Muscle layer of duodenum (tissue), 2 donors: ENCODE measurements around the gene CCDC90B.
"Not testable (repeated sequence)": the region's sequence is repeated elsewhere in the genome, so short reads cannot be mapped to it uniquely, and the experiment has no call there.

Source experiments
- H3K27ac ChIP-seq: one replicate; pipeline ENCODE4 v1.7.0; 2013; ENCODE audit warnings: mild to moderate bottlenecking, low read length
- H3K27me3 ChIP-seq: one replicate; pipeline ENCODE4 v1.7.0; 2013; ENCODE audit warnings: low read depth, mild to moderate bottlenecking, control low read depth, low read length
- H3K36me3 ChIP-seq, 2 donors: one replicate each; pipeline ENCODE4 v1.7.0; 2013; ENCODE audit warnings: low read length in 2 of 2, control low read depth in 1 of 2, mild to moderate bottlenecking in 1 of 2; ENCODE audit not compliant: insufficient read depth in 2 of 2, control insufficient read depth in 1 of 2
- H3K4me1 ChIP-seq, 2 donors: one replicate each; pipeline ENCODE4 v1.7.0; 2013; ENCODE audit warnings: low read length in 2 of 2, mild to moderate bottlenecking in 2 of 2, control low read depth in 1 of 2, moderate library complexity in 1 of 2; ENCODE audit not compliant: insufficient read depth in 2 of 2, control insufficient read depth in 1 of 2
- H3K4me3 ChIP-seq, 2 donors: one replicate each; pipeline ENCODE4 v1.7.0; 2013; ENCODE audit warnings: low read length in 2 of 2, low read depth in 1 of 2, mild to moderate bottlenecking in 1 of 2
- H3K9me3 ChIP-seq, 2 donors: one replicate each; pipeline ENCODE4 v1.7.0; 2013; ENCODE audit warnings: low read length in 2 of 2, control low read depth in 1 of 2, mild to moderate bottlenecking in 1 of 2; ENCODE audit not compliant: control insufficient read depth in 1 of 2
- donor health status: healthy.

The CCDC90B gene

DNA sequence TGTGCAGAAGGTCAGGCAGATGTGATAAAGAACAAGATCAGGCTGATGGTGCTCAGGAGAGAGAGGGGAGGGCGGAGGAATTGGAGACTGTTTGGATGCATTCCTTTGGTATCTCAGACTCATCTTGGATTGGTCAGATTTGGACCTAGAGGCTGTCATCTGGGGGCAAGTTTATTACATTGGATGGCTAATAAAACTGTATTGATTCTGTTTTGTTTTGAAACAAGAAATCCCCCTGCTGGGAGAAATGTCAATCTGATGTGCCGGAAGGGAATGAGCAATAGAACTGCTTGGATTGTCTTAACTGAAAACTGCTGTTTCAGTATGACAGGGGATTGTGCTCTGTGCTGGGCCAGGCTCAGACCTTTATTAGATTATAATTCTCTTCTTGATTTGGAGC is 25.5 kb upstream of the CCDC90B start:
- no peak overlapping the region for H3K4me3 ChIP-seq
- H3K27ac ChIP-seq: no peak overlapping the region
- no peaks in the 10 kb centered on the region for H3K27me3 ChIP-seq
- no peaks in the 10 kb centered on the region for H3K36me3 ChIP-seq
- H3K4me1 ChIP-seq: no peaks in the 10 kb centered on the region
- no peaks in the 10 kb centered on the region for H3K9me3 ChIP-seq

DNA sequence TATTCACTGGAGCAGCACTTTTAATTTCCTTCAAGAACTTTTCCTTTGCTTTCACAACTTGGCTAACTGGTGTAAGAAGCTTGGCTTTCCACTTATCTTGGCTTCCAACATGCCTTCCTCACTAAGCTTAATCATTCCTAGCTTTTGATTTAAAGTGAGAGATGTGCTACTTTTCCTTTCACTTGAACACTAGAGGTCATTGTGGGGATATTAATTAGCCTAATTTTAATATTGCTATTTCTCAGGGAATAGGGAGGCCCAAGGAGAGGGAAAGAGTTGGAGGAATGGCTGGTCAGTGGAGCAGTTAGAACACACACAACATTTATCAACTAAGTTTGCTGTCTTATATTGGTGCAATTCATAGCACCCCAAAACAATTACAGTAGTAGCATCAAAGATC is 24.6 kb upstream of the CCDC90B start:
- H3K36me3 ChIP-seq: no peaks in the 10 kb centered on the region
- H3K4me3 ChIP-seq: no peak overlapping the region
- H3K27me3 ChIP-seq: no peaks in the 10 kb centered on the region
- no peaks in the 10 kb centered on the region for H3K4me1 ChIP-seq
- no peak overlapping the region for H3K27ac ChIP-seq
- no peaks in the 10 kb centered on the region for H3K9me3 ChIP-seq

DNA sequence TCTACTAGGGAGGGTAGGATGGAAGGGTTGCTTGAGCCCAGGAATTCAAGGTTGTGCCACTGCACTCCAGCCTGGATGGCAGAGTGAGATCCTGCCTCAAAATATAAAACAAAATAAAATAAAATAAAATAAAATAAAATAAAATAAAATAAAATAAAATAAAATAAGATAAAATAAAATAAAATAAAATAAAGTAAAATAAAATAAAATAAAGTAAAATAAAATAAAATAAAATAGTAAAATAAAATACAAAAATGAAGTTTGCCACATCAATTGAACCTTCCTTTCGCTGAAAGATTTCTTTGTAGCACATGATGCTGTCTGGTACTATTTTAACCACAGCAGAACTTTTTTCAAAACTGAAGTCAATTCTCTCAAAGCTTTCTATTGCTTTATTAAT is 22.4 kb upstream of the CCDC90B start:
- not testable (repeated sequence) for H3K36me3 ChIP-seq, H3K9me3 ChIP-seq, H3K27ac ChIP-seq, H3K4me3 ChIP-seq, H3K4me1 ChIP-seq, H3K27me3 ChIP-seq

- Histone ChIP-seq H3K4me3 (no peak overlapping the region), H3K27ac (no peak overlapping the region), H3K36me3 (no peaks in the 10 kb centered on the region)
These were observed 20.3 kb upstream of the CCDC90B start for GRCh38 chr11:83306200-83307080.

GRCh38 chr11:83303316-83303715 is 17.1 kb upstream of the CCDC90B start:
- H3K4me1 ChIP-seq: no peaks in the 10 kb centered on the region
- H3K27ac ChIP-seq: no peak overlapping the region
- no peak overlapping the region for H3K4me3 ChIP-seq
- H3K27me3 ChIP-seq: no peaks in the 10 kb centered on the region
- no peaks in the 10 kb centered on the region for H3K36me3 ChIP-seq
- no peaks in the 10 kb centered on the region for H3K9me3 ChIP-seq

More at GRCh38 chr11:83306200-83307080, 20.3 kb upstream of the CCDC90B start:
- no peaks in the 10 kb centered on the region for H3K4me1 ChIP-seq
- no peaks in the 10 kb centered on the region for H3K27me3 ChIP-seq
- no peaks in the 10 kb centered on the region for H3K9me3 ChIP-seq

- Histone ChIP-seq H3K4me3 (no peak overlapping the region), H3K4me1 (no peaks in the 10 kb centered on the region)
These were observed 16.0 kb upstream of the CCDC90B start for GRCh38 chr11:83302151-83302550.

DNA sequence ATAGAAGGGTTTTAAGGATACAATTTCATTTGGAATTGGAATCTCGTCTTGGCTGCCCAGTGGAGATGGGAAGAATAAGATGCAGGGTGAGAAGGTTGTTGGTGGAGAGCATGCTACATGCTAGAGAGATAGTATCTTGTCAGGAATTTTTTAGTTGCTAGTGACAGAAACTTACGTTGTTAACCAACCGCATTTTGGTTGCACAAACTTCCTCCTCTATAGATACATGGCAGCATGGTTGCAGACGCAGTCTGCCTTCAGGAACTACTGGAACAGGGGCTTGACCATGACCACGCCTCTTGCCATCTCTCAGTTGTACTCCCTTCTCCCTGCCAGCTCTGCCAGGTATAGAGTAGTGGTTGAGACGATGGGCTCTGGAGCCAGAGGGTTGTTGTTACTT is 13.5 kb upstream of the CCDC90B start:
- Histone ChIP-seq H3K27me3 (no peaks in the 10 kb centered on the region), H3K4me1 (no peaks in the 10 kb centered on the region), H3K4me3 (no peak overlapping the region), H3K27ac (no peak overlapping the region), H3K9me3 (no peaks in the 10 kb centered on the region), H3K36me3 (no peaks in the 10 kb centered on the region)

More at GRCh38 chr11:83302151-83302550, 16.0 kb upstream of the CCDC90B start:
- H3K27me3 ChIP-seq: no peaks in the 10 kb centered on the region
- no peak overlapping the region for H3K27ac ChIP-seq
- H3K36me3 ChIP-seq: no peaks in the 10 kb centered on the region
- no peaks in the 10 kb centered on the region for H3K9me3 ChIP-seq

DNA sequence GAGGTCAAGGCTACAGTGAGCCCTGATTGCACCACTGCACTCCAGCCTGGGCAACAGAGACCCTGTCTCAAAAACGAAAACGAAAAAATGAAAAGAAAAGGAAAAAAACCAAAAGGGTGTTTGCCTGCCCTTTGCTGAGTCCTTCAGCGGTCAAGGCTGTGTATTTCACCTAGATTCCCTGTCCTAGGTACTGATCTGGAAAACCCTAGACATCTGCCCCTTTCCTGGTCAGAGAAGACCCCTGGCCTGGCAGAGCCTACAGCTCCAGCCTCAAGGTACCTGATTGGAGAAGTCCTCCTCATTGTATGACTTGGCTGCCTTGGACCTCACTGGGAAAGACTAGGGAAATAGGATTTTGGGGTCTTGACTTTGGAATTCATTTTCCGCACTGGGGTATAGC is 8.0 kb upstream of the CCDC90B start:
- H3K27ac ChIP-seq: no peak overlapping the region
- no peak overlapping the region for H3K4me3 ChIP-seq
- H3K27me3 ChIP-seq: no peaks in the 10 kb centered on the region
- H3K36me3 ChIP-seq: no peaks in the 10 kb centered on the region
- no peaks in the 10 kb centered on the region for H3K4me1 ChIP-seq
- no peaks in the 10 kb centered on the region for H3K9me3 ChIP-seq

DNA sequence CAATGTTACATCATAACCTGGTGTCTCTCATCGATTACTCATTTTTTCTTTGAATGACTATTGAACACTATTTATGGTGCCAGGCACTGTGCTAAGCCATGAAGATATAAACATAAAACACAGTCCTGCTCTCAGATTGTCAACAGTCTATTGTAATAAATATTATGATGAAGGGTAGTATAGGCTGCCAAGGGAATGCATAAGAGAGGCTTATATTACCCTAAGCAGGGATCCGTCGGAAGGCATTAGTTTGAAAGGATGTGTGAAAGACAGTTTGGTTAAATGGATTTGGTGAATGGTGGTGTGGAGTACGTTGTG is 7.2 kb upstream of the CCDC90B start:
- Histone ChIP-seq H3K4me3 (no peak overlapping the region), H3K27me3 (no peaks in the 10 kb centered on the region), H3K36me3 (no peaks in the 10 kb centered on the region), H3K9me3 (no peaks in the 10 kb centered on the region), H3K4me1 (no peaks in the 10 kb centered on the region), H3K27ac (no peak overlapping the region)

GRCh38 chr11:83292709-83293456 is 6.7 kb upstream of the CCDC90B start:
- H3K4me1 ChIP-seq: no peaks in the 10 kb centered on the region
- H3K27ac ChIP-seq: no peak overlapping the region
- no peaks in the 10 kb centered on the region for H3K36me3 ChIP-seq
- no peaks in the 10 kb centered on the region for H3K27me3 ChIP-seq
- H3K9me3 ChIP-seq: no peaks in the 10 kb centered on the region
- H3K4me3 ChIP-seq: no peak overlapping the region

DNA sequence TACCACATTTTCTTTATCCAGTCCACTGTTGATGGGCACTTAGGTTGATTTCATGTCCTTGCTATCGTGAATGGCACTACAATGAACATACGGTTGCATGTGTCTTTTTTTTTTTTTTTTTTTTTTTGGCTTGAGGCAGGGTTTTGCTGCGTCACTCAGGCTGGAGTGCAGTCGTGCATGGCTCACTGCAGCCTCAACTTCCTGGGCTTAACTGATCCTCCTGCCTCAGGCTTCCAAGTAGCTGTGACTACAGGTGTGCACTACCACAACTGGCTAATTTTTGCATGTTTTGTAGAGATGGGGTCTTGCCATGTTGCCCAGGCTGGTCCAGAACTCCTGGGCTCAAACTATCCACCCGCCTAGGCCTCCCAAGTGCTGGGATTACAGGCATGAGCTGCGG is 1.5 kb upstream of the CCDC90B start:
- H3K4me1 ChIP-seq: peaks cover 11 to 18% of the 10 kb centered on the region in 2 donors
- H3K4me3 ChIP-seq: no peak overlapping the region

More for the DNA sequence above, 1.5 kb upstream of the CCDC90B start:
- no peaks in the 10 kb centered on the region for H3K27me3 ChIP-seq
- H3K9me3 ChIP-seq: no peaks in the 10 kb centered on the region
- peaks cover 0 to 2% of the 10 kb centered on the region in 2 donors for H3K36me3 ChIP-seq
- H3K27ac ChIP-seq: no peak overlapping the region
